Heart right ventricle (tissue), 16 donors: ENCODE measurements around the gene MGAT5. TPM values are rescaled to one million over a fixed set of nuclear protein-coding genes. Genes with fewer than 3 reads are reported as not detected.
A peak's percentile ranks its signal among the peaks of the same experiment; 100 is the strongest.

Experiments used
- ATAC-seq, 8 donors: fragments of 200-7000 bp; cut with Tn5 transposase; one replicate each; pipeline ENCODE4 v1.9.1; 2020; ENCODE audit warnings: mild to moderate bottlenecking in 8 of 8, moderate library complexity in 8 of 8, moderate number of reproducible peaks in 1 of 8
- DNase-seq, 2 donors: peaks; one replicate each; pipeline ENCODE4 v3.0.0-alpha.2; 2020
- H3K27ac ChIP-seq, 10 donors: fragments of 200-600 bp; sonication (generic) in 2 of 10; one replicate each; pipeline versions ENCODE4 v1.5.0 to v1.8.0; 2020 to 2022; ENCODE audit warnings: mild to moderate bottlenecking in 3 of 10
- H3K27me3 ChIP-seq, 7 donors: fragments of 200-600 bp; one replicate each; pipeline ENCODE4 v1.8.0; 2021 to 2022; ENCODE audit warnings: mild to moderate bottlenecking in 2 of 7
- H3K36me3 ChIP-seq, 9 donors: fragments of 200-600 bp; sonication (generic) in 1 of 9; one replicate each; pipeline versions ENCODE4 v1.5.0 to v1.8.0; 2020 to 2022; ENCODE audit warnings: mild to moderate bottlenecking in 2 of 9
- H3K4me1 ChIP-seq, 9 donors: fragments of 200-600 bp; sonication (generic) in 1 of 9; one replicate each; pipeline versions ENCODE4 v1.5.0 to v1.8.0; 2020 to 2022; ENCODE audit warnings: mild to moderate bottlenecking in 4 of 9
- H3K4me3 ChIP-seq, 10 donors: fragments of 200-600 bp; sonication (generic) in 2 of 10; one replicate each; pipeline versions ENCODE4 v1.5.0 to v1.8.0; 2020 to 2022; ENCODE audit warnings: mild to moderate bottlenecking in 7 of 10, moderate library complexity in 2 of 10
- H3K9me3 ChIP-seq, 11 donors: fragments of 200-600 bp in 10 of 11; sonication (generic) in 2 of 11; one replicate each; pipeline versions ENCODE4 v1.5.0 to v1.8.0; 2013 to 2022; ENCODE audit warnings: mild to moderate bottlenecking in 2 of 11, control low read depth in 1 of 11, moderate library complexity in 1 of 11
- CTCF ChIP-seq, 9 donors: fragments of 200-600 bp; sonication (generic) in 2 of 9; IDR thresholded peaks; one replicate each; pipeline versions ENCODE4 v1.5.0 to v1.8.0; 2021 to 2022; ENCODE audit warnings: antibody characterized with exemption in 9 of 9, mild to moderate bottlenecking in 5 of 9, moderate library complexity in 1 of 9
- WGBS, 2 donors: extraction: QIAGEN DNeasy Blood & Tissue Kit; methylation state at CpG; one replicate each; pipeline ENCODE4 v1.1.7; 2013; ENCODE audit warnings: inconsistent platforms in 1 of 2; 5-methylcytosine and 5-hydroxymethylcytosine counted together
- intact Hi-C, 10 donors: fragments of 100-400 bp; cut with DNase I; formaldehyde crosslinking; loops; one replicate each; pipeline versions ENCODE4 v1.11.1 to v1.14.2; 2022
- polyA plus RNA-seq, 2 donors: library from polyadenylated mRNA; stranded (reverse); fragments of 200-250 nt; gene quantifications; one replicate each; pipeline ENCODE4 v1.2.3, GENCODE V29; 2013
- total RNA-seq, 10 donors: library from RNA; stranded (reverse); fragmentation: NEBNext Ultra II Directional in 3 of 10; extraction: Animal tissue kit (Norgen Biotek cat#: 25700) in 3 of 10; gene quantifications; one replicate each; pipeline versions ENCODE4 v1.2.1 to v1.2.4, GENCODE V29; 2021 to 2023
- donor health status: Arrhythmogenic right ventricular cardiomyopathy.
- donor health status: ischemic (EF 13 %, LVEDD 7.1; RV severe dilation, severe dysfunction).
- donor health status: healthy with polysubstance abuse.
- donor health status: DM: no; HTN: yes; CAD: no.
- donor health status: DM: no; HTN: no; CAD: no.
- donor health status: ischemic (EF 25% LVEDD 6.9; RV normal size, moderate dysfunction).
- donor health status: ischemic (EF 25% LVEDD 5.7; RV mildly dilated, moderate dysfunction).
- donor health status: healthy.
- donor health status: DM: yes; HTN: yes; CAD: no.
- donor health status: Ischemic cardiomyopathy.
- donor health status: ischemic (EF 35%, LVEDD 5.7; RV mildly dilated, moderate dysfunction).
- donor health status: nonischemic (EF 11% LVEDD 7.7; RV severe dilation, severe dysfunction).
- donor health status: DM: yes; HTN: yes; CAD: no.
- donor health status: PGD.
- donor health status: ischemic (EF 29% LVEDD 5.4; RV normal size, mild dysfunction).
- donor health status: nonischemic (EF 23%, LVEDD 6.1; RV moderate dilation, normal function).

Gene MGAT5
- total and polyA plus RNA-seq, 12 donors, result 6.4 to 111 (median 92.2) TPM

- ATAC-seq (peak in 7 of 8 donors; percentile 10 to 76 (median 69)), DNase-seq (no peak)
- intact Hi-C loops, result no loop called here
- H3K27me3 ChIP-seq, result no peaks in the 10 kb centered on the region
- peak overlapping the region in 8 of 10 donors; percentile 5 to 68 (median 58) for H3K27ac ChIP-seq
- 45 to 61% methylated on average over 7 of the region's 7 CpGs for WGBS, 2 donors
- no peak overlapping the region for H3K4me3 ChIP-seq
- H3K9me3 ChIP-seq, result no peaks in the 10 kb centered on the region
- no peak for TF ChIP-seq CTCF (IDR thresholded peaks at IDR 0.05)
- peaks cover 0 to 48% (median 6%) of the 10 kb centered on the region in 9 donors for H3K36me3 ChIP-seq
- H3K4me1 ChIP-seq, result peaks cover 0 to 34% (median 3%) of the 10 kb centered on the region in 9 donors
These were observed 166.4 kb downstream of the MGAT5 start for GRCh38 chr2:134420259-134420658.

- H3K4me1 ChIP-seq, result peaks cover 0 to 34% (median 3%) of the 10 kb centered on the region in 9 donors
- peak overlapping the region in 8 of 10 donors; percentile 31 to 68 (median 58) for H3K27ac ChIP-seq
- 39 to 62% methylated on average over 3 of the region's 3 CpGs for WGBS, 2 donors
- H3K36me3 ChIP-seq, result peaks cover 0 to 53% (median 6%) of the 10 kb centered on the region in 9 donors
- no peaks in the 10 kb centered on the region for H3K9me3 ChIP-seq
- DNase-seq (no peak), ATAC-seq (peak in 7 of 8 donors; percentile 13 to 72 (median 63))
- intact Hi-C loops, result no loop called here
- no peak for TF ChIP-seq CTCF (IDR thresholded peaks at IDR 0.05)
- H3K4me3 ChIP-seq, result no peak overlapping the region
- H3K27me3 ChIP-seq, result no peaks in the 10 kb centered on the region
These were observed 167.0 kb downstream of the MGAT5 start for GRCh38 chr2:134420920-134421319.

GRCh38 chr2:134421556-134422328, 167.9 kb downstream of the MGAT5 start:
- peaks cover 0 to 34% (median 3%) of the 10 kb centered on the region in 9 donors for H3K4me1 ChIP-seq
- ATAC-seq, result peak; percentile 35 to 80 (median 64)
- TF ChIP-seq CTCF (IDR thresholded peaks at IDR 0.05), result no peak
- H3K4me3 ChIP-seq, result no peak overlapping the region
- 75 to 78% methylated on average over 7 of the region's 7 CpGs for WGBS, 2 donors
- peaks cover 0 to 59% (median 6%) of the 10 kb centered on the region in 9 donors for H3K36me3 ChIP-seq
- intact Hi-C loops, result no loop called here
- peak overlapping the region in 8 of 10 donors; percentile 31 to 68 (median 58) for H3K27ac ChIP-seq
- DNase-seq, result no peak
- no peaks in the 10 kb centered on the region for H3K27me3 ChIP-seq
- H3K9me3 ChIP-seq, result no peaks in the 10 kb centered on the region

GRCh38 chr2:134425724-134426496, 172.0 kb downstream of the MGAT5 start:
- WGBS, 2 donors, result 86 to 89% methylated on average over 6 of the region's 6 CpGs
- H3K4me1 ChIP-seq, result peaks cover 0 to 17% (median 3%) of the 10 kb centered on the region in 9 donors
- no peak for TF ChIP-seq CTCF (IDR thresholded peaks at IDR 0.05)
- no peak overlapping the region for H3K27ac ChIP-seq
- no peaks in the 10 kb centered on the region for H3K9me3 ChIP-seq
- DNase-seq (no peak), ATAC-seq (no peak)
- no peaks in the 10 kb centered on the region for H3K27me3 ChIP-seq
- intact Hi-C loops, result no loop called here
- peaks cover 0 to 80% (median 13%) of the 10 kb centered on the region in 9 donors for H3K36me3 ChIP-seq
- no peak overlapping the region for H3K4me3 ChIP-seq
